ENCODE data around the gene INPP4A.

The INPP4A gene

GRCh38 chr2:98530114-98530513 is 85.5 kb downstream of the INPP4A start:
- no peaks in the 10 kb centered on the region for H3K27me3 ChIP-seq (ENCODE audit: control insufficient read depth, insufficient read depth, low read length)
- H3K9me3 ChIP-seq (ENCODE audit: control insufficient read depth, low read depth, low read length): no peaks in the 10 kb centered on the region
- no peak overlapping the region for H3K9ac ChIP-seq (ENCODE audit: low read length)
- no peaks in the 10 kb centered on the region for H3K4me1 ChIP-seq (ENCODE audit: control insufficient read depth, low read depth, low read length)
- no peak overlapping the region for H3K4me3 ChIP-seq (ENCODE audit: low read length)
- H3K27ac ChIP-seq (ENCODE audit: low read length): no peak overlapping the region
- H3K36me3 ChIP-seq (ENCODE audit: control insufficient read depth, low read depth, low read length): no peaks in the 10 kb centered on the region

GRCh38 chr2:98532756-98533155 is 88.1 kb downstream of the INPP4A start:
- Histone ChIP-seq H3K27ac (ENCODE audit: low read length) (no peak overlapping the region), H3K9me3 (ENCODE audit: control insufficient read depth, low read depth, low read length) (no peaks in the 10 kb centered on the region), H3K4me3 (ENCODE audit: low read length) (no peak overlapping the region), H3K36me3 (ENCODE audit: control insufficient read depth, low read depth, low read length) (peaks cover 17% of the 10 kb centered on the region), H3K27me3 (ENCODE audit: control insufficient read depth, insufficient read depth, low read length) (no peaks in the 10 kb centered on the region), H3K4me1 (ENCODE audit: control insufficient read depth, low read depth, low read length) (no peaks in the 10 kb centered on the region), H3K9ac (ENCODE audit: low read length) (no peak overlapping the region)

GRCh38 chr2:98533547-98533946 is 88.9 kb downstream of the INPP4A start:
- no peaks in the 10 kb centered on the region for H3K4me1 ChIP-seq (ENCODE audit: control insufficient read depth, low read depth, low read length)
- no peaks in the 10 kb centered on the region for H3K27me3 ChIP-seq (ENCODE audit: control insufficient read depth, insufficient read depth, low read length)

GRCh38 chr2:98534761-98535160 is 90.1 kb downstream of the INPP4A start:
- Histone ChIP-seq H3K4me3 (ENCODE audit: low read length) (no peak overlapping the region), H3K36me3 (ENCODE audit: control insufficient read depth, low read depth, low read length) (peaks cover 38% of the 10 kb centered on the region), H3K9me3 (ENCODE audit: control insufficient read depth, low read depth, low read length) (no peaks in the 10 kb centered on the region), H3K27ac (ENCODE audit: low read length) (no peak overlapping the region), H3K4me1 (ENCODE audit: control insufficient read depth, low read depth, low read length) (no peaks in the 10 kb centered on the region), H3K27me3 (ENCODE audit: control insufficient read depth, insufficient read depth, low read length) (no peaks in the 10 kb centered on the region), H3K9ac (ENCODE audit: low read length) (no peak overlapping the region)

More at GRCh38 chr2:98533547-98533946, 88.9 kb downstream of the INPP4A start:
- H3K9me3 ChIP-seq (ENCODE audit: control insufficient read depth, low read depth, low read length): no peaks in the 10 kb centered on the region
- peaks cover 25% of the 10 kb centered on the region for H3K36me3 ChIP-seq (ENCODE audit: control insufficient read depth, low read depth, low read length)
- H3K27ac ChIP-seq (ENCODE audit: low read length): no peak overlapping the region
- H3K4me3 ChIP-seq (ENCODE audit: low read length): no peak overlapping the region
- no peak overlapping the region for H3K9ac ChIP-seq (ENCODE audit: low read length)

GRCh38 chr2:98535971-98536677 is 91.5 kb downstream of the INPP4A start:
- no peaks in the 10 kb centered on the region for H3K9me3 ChIP-seq (ENCODE audit: control insufficient read depth, low read depth, low read length)
- H3K9ac ChIP-seq (ENCODE audit: low read length): no peak overlapping the region
- H3K27me3 ChIP-seq (ENCODE audit: control insufficient read depth, insufficient read depth, low read length): no peaks in the 10 kb centered on the region
- H3K27ac ChIP-seq (ENCODE audit: low read length): no peak overlapping the region
- no peak overlapping the region for H3K4me3 ChIP-seq (ENCODE audit: low read length)
- peaks cover 44% of the 10 kb centered on the region for H3K36me3 ChIP-seq (ENCODE audit: control insufficient read depth, low read depth, low read length)
- H3K4me1 ChIP-seq (ENCODE audit: control insufficient read depth, low read depth, low read length): no peaks in the 10 kb centered on the region

- H3K27me3 ChIP-seq (ENCODE audit: control insufficient read depth, insufficient read depth, low read length): no peaks in the 10 kb centered on the region
- H3K27ac ChIP-seq (ENCODE audit: low read length): no peak overlapping the region
- no peaks in the 10 kb centered on the region for H3K9me3 ChIP-seq (ENCODE audit: control insufficient read depth, low read depth, low read length)
- H3K36me3 ChIP-seq (ENCODE audit: control insufficient read depth, low read depth, low read length): peaks cover 47% of the 10 kb centered on the region
- no peaks in the 10 kb centered on the region for H3K4me1 ChIP-seq (ENCODE audit: control insufficient read depth, low read depth, low read length)
- H3K4me3 ChIP-seq (ENCODE audit: low read length): no peak overlapping the region
- no peak overlapping the region for H3K9ac ChIP-seq (ENCODE audit: low read length)
Observed at GRCh38 chr2:98537390-98538126, 92.9 kb downstream of the INPP4A start.

GRCh38 chr2:98538280-98539041 is 93.8 kb downstream of the INPP4A start:
- Histone ChIP-seq H3K9ac (ENCODE audit: low read length) (no peak overlapping the region), H3K4me1 (ENCODE audit: control insufficient read depth, low read depth, low read length) (no peaks in the 10 kb centered on the region), H3K9me3 (ENCODE audit: control insufficient read depth, low read depth, low read length) (no peaks in the 10 kb centered on the region), H3K36me3 (ENCODE audit: control insufficient read depth, low read depth, low read length) (peaks cover 52% of the 10 kb centered on the region), H3K27ac (ENCODE audit: low read length) (no peak overlapping the region), H3K27me3 (ENCODE audit: control insufficient read depth, insufficient read depth, low read length) (no peaks in the 10 kb centered on the region), H3K4me3 (ENCODE audit: low read length) (no peak overlapping the region)

- Histone ChIP-seq H3K27ac (ENCODE audit: low read length) (no peak overlapping the region), H3K27me3 (ENCODE audit: control insufficient read depth, insufficient read depth, low read length) (no peaks in the 10 kb centered on the region), H3K9ac (ENCODE audit: low read length) (no peak overlapping the region), H3K36me3 (ENCODE audit: control insufficient read depth, low read depth, low read length) (peaks cover 59% of the 10 kb centered on the region), H3K4me1 (ENCODE audit: control insufficient read depth, low read depth, low read length) (no peaks in the 10 kb centered on the region), H3K4me3 (ENCODE audit: low read length) (no peak overlapping the region), H3K9me3 (ENCODE audit: control insufficient read depth, low read depth, low read length) (no peaks in the 10 kb centered on the region)
Observed at GRCh38 chr2:98539056-98539735, 94.5 kb downstream of the INPP4A start.

- peaks cover 73% of the 10 kb centered on the region for H3K36me3 ChIP-seq (ENCODE audit: control insufficient read depth, low read depth, low read length)
- H3K27ac ChIP-seq (ENCODE audit: low read length): no peak overlapping the region
- no peaks in the 10 kb centered on the region for H3K27me3 ChIP-seq (ENCODE audit: control insufficient read depth, insufficient read depth, low read length)
Observed at GRCh38 chr2:98540536-98540935, 95.9 kb downstream of the INPP4A start.

GRCh38 chr2:98541489-98541888 is 96.8 kb downstream of the INPP4A start:
- peaks cover 72% of the 10 kb centered on the region for H3K36me3 ChIP-seq (ENCODE audit: control insufficient read depth, low read depth, low read length)
- H3K4me1 ChIP-seq (ENCODE audit: control insufficient read depth, low read depth, low read length): no peaks in the 10 kb centered on the region
- H3K9ac ChIP-seq (ENCODE audit: low read length): no peak overlapping the region
- no peaks in the 10 kb centered on the region for H3K9me3 ChIP-seq (ENCODE audit: control insufficient read depth, low read depth, low read length)
- H3K27me3 ChIP-seq (ENCODE audit: control insufficient read depth, insufficient read depth, low read length): no peaks in the 10 kb centered on the region
- no peak overlapping the region for H3K27ac ChIP-seq (ENCODE audit: low read length)
- no peak overlapping the region for H3K4me3 ChIP-seq (ENCODE audit: low read length)

More at GRCh38 chr2:98540536-98540935, 95.9 kb downstream of the INPP4A start:
- no peaks in the 10 kb centered on the region for H3K9me3 ChIP-seq (ENCODE audit: control insufficient read depth, low read depth, low read length)
- no peak overlapping the region for H3K4me3 ChIP-seq (ENCODE audit: low read length)
- no peak overlapping the region for H3K9ac ChIP-seq (ENCODE audit: low read length)
- H3K4me1 ChIP-seq (ENCODE audit: control insufficient read depth, low read depth, low read length): no peaks in the 10 kb centered on the region

GRCh38 chr2:98541906-98542305 is 97.2 kb downstream of the INPP4A start:
- H3K36me3 ChIP-seq (ENCODE audit: control insufficient read depth, low read depth, low read length): peaks cover 73% of the 10 kb centered on the region
- H3K9ac ChIP-seq (ENCODE audit: low read length): no peak overlapping the region
- no peaks in the 10 kb centered on the region for H3K27me3 ChIP-seq (ENCODE audit: control insufficient read depth, insufficient read depth, low read length)
- H3K4me3 ChIP-seq (ENCODE audit: low read length): no peak overlapping the region
- no peaks in the 10 kb centered on the region for H3K9me3 ChIP-seq (ENCODE audit: control insufficient read depth, low read depth, low read length)
- H3K27ac ChIP-seq (ENCODE audit: low read length): no peak overlapping the region
- H3K4me1 ChIP-seq (ENCODE audit: control insufficient read depth, low read depth, low read length): no peaks in the 10 kb centered on the region

Data from iPS-18a (cell line).